Upper lobe of left lung (tissue), 4 donors: ENCODE data around the gene CES2.

Experiments used
- CTCF ChIP-seq, 6 experiments: fragments of 450-650 bp in 4 of 6; fragments of 200-600 bp in 2 of 6; sonication (generic) in 2 of 6; IDR thresholded peaks; one replicate each; pipeline ENCODE4 v1.5.1; 2016 to 2019; ENCODE audit warnings: antibody characterized with exemption in 6 of 6
- EP300 ChIP-seq, 4 donors: sonication (generic); formaldehyde crosslinking; IDR thresholded peaks; one replicate each; pipeline ENCODE4 v1.5.1; 2017; ENCODE audit warnings: antibody characterized with exemption in 4 of 4, control low read depth in 2 of 4
- POLR2AphosphoS5 ChIP-seq, 2 donors: sonication (generic); formaldehyde crosslinking; IDR thresholded peaks; one replicate each; pipeline ENCODE4 v1.5.1; 2017; ENCODE audit warnings: antibody characterized with exemption in 2 of 2

DNA sequence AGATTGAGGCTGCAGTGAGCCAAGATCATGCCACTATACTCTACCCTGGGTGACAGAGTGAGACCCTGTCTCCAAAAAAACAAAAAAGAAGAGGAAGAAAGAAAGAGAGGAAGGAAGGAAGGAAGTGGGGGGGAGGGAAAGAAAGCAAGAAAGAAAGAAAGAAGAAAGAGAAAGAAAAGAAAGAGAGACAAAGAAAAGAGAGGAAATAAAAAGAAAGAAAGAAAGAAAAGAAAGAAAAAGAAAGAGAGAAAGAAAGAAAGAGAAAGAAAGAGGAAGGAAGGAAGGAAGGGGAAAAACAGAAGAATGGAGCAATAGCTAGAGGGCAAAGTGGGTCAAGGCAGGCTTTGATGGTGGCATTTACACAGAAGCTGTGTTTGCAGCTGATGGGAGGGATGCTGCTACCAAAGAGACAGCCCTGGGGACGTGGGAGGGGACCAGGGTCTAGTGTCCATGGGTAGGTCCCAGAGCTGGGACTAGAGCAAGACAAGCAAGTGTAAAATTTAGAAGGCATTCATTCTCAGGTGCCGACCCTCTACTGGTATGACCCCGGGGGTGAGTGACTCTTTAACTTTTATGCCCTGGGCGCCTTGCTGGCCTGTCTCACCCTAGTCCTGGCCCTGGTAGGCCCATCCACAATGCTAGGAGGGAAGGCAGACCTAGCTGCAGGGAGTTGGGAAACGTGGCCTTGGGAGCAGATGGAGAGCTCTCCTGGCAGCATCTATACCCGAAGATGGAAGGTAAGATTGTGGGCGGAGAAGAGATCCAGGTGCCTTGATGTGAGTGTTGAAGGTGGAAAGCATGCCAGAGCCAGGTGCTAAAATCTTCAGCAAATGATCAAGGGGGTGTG lies 23.8 kb downstream of the CES2 start:
- TF ChIP-seq POLR2AphosphoS5 (IDR thresholded peaks at IDR 0.05): no peak
- no peak for TF ChIP-seq CTCF (IDR thresholded peaks at IDR 0.05)
- TF ChIP-seq EP300 (IDR thresholded peaks at IDR 0.05): no peak
